ENCODE data around the gene ARHGEF4.

GRCh38 chr2:130966775-130967490 lies 130.2 kb downstream of the ARHGEF4 start:
- no peak for TF ChIP-seq ARNT (IDR thresholded peaks at IDR 0.05)
- TF ChIP-seq ELF4 (IDR thresholded peaks at IDR 0.05), result no peak
- no peak for TF ChIP-seq FOXK2 (IDR thresholded peaks at IDR 0.05)
- no peak for TF ChIP-seq BHLHE40 (IDR thresholded peaks at IDR 0.05; ENCODE audit: borderline replicate concordance)
- TF ChIP-seq TARDBP (IDR thresholded peaks at IDR 0.05), result no peak
- no peak for TF ChIP-seq LEF1 (IDR thresholded peaks at IDR 0.05; ENCODE audit: borderline replicate concordance)
- no peak for TF ChIP-seq FOXM1 (IDR thresholded peaks at IDR 0.05; ENCODE audit: borderline replicate concordance)
- TF ChIP-seq SP1 (IDR thresholded peaks at IDR 0.05), result no peak
- TF ChIP-seq PKNOX1 (IDR thresholded peaks at IDR 0.05), result no peak
- TF ChIP-seq FOXA1 (IDR thresholded peaks at IDR 0.05), result no peak
- no peak for TF ChIP-seq NFRKB (IDR thresholded peaks at IDR 0.05)

All from HEK293T (cell line).